HG03060 (cell line): ENCODE data around the gene PRADC1.
"Not testable (repeated sequence)": the region's sequence is repeated elsewhere in the genome, so short reads cannot be mapped to it uniquely, and the experiment has no call there.

Experiments used
- ATAC-seq: cut with Tn5 transposase; IDR thresholded peaks from one replicate; pipeline ENCODE4 v1.9.1; 2021; ENCODE audit warnings: low read depth, moderate number of reproducible peaks; ENCODE audit not compliant: unreplicated experiment

Gene PRADC1

GRCh38 chr2:73210019-73210418 is 23.0 kb downstream of the PRADC1 start:
- no peak for ATAC-seq

GRCh38 chr2:73208258-73208657 is 24.8 kb downstream of the PRADC1 start:
- no peak for ATAC-seq

- ATAC-seq = no peak
Observed at GRCh38 chr2:73205611-73206010, 27.4 kb downstream of the PRADC1 start.

GRCh38 chr2:73203055-73203681 is 29.9 kb downstream of the PRADC1 start:
- ATAC-seq = no peak

- no peak for ATAC-seq
Observed at GRCh38 chr2:73202156-73203054, 30.6 kb downstream of the PRADC1 start, which contains the start of gene NOTO. TSS of gene NOTO (plus strand) at chr2:73202574. CDS start at chr2:73202667, 93 bp downstream.

- ATAC-seq = not testable (repeated sequence)
Observed at GRCh38 chr2:73200281-73200680, 32.8 kb downstream of the PRADC1 start.

- ATAC-seq = no peak
Observed at GRCh38 chr2:73197579-73197978, 35.5 kb downstream of the PRADC1 start.

GRCh38 chr2:73187549-73187948 is 45.5 kb downstream of the PRADC1 start:
- ATAC-seq = no peak

GRCh38 chr2:73185965-73186364 is 47.1 kb downstream of the PRADC1 start:
- no peak for ATAC-seq
